Measurements from ENCODE around the gene NAP1L1. TPM values are rescaled to one million over a fixed set of nuclear protein-coding genes. Genes with fewer than 3 reads are reported as not detected.

The NAP1L1 gene
- total RNA-seq, 1 donor from 2014 or later = 552 TPM

DNA sequence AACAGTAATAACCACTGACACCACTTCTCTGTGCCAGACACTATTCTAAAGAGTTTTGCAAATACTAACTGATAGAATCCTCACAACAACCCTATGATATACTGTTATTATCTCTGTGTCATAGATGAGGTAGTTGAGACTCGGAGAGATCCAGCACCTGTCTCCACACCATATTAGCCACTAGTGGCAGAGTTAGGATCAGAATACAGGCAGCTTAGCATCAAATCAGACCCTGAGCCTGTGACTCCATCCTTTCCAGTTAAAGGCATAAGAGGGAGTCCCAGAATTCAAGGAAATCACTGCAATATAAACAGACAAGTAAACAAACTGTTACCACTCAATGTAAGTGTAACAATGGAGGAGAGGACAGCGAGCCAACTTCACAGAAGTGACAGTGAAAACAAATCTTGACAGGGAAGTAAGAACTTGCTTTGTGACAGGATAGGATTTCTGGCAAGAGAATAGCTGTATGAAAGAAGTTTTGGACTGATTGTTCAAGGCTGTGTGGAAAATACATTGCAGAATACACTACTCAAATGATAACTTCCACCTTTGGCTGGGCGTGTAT is 11.7 kb upstream of the NAP1L1 start:
- Mint-ChIP-seq H3K27ac (ENCODE audit: unreplicated experiment) (no peak overlapping the region), H3K4me1 (ENCODE audit: unreplicated experiment) (no peaks in the 10 kb centered on the region), H3K9me3 (ENCODE audit: unreplicated experiment) (no peaks in the 10 kb centered on the region), H3K36me3 (ENCODE audit: unreplicated experiment) (no peaks in the 10 kb centered on the region), H3K27me3 (ENCODE audit: unreplicated experiment) (no peaks in the 10 kb centered on the region), H3K4me3 (ENCODE audit: unreplicated experiment) (no peak overlapping the region)
- DNase-seq (ENCODE audit: extremely low spot score, unreplicated experiment) = no peak
- TF ChIP-seq, protein P1, sequence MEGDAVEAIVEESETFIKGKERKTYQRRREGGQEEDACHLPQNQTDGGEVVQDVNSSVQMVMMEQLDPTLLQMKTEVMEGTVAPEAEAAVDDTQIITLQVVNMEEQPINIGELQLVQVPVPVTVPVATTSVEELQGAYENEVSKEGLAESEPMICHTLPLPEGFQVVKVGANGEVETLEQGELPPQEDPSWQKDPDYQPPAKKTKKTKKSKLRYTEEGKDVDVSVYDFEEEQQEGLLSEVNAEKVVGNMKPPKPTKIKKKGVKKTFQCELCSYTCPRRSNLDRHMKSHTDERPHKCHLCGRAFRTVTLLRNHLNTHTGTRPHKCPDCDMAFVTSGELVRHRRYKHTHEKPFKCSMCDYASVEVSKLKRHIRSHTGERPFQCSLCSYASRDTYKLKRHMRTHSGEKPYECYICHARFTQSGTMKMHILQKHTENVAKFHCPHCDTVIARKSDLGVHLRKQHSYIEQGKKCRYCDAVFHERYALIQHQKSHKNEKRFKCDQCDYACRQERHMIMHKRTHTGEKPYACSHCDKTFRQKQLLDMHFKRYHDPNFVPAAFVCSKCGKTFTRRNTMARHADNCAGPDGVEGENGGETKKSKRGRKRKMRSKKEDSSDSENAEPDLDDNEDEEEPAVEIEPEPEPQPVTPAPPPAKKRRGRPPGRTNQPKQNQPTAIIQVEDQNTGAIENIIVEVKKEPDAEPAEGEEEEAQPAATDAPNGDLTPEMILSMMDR (IDR thresholded peaks at IDR 0.05) = no peak

DNA sequence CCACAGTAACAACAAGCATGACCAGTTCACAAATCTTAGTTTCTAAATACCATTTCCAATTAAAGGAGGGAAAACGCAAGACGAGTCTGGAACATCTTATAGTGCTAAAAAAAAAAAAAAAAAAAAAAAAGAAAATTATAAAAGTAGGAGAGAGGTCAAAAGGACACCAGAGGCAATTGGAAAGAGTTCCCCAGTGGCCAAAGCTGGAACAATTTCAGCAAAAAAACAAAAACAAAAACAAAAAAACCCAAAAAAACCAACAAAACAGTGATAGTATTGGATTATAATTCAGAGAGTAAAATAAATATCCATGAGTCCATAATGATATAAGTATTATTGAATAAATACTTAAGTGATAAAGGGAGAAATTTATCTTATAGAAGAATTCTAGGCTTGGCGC is 10.3 kb upstream of the NAP1L1 start:
- TF ChIP-seq, protein P1 (IDR thresholded peaks at IDR 0.05) = no peak
- no peaks in the 10 kb centered on the region for H3K36me3 Mint-ChIP-seq (ENCODE audit: unreplicated experiment)
- DNase-seq (ENCODE audit: extremely low spot score, unreplicated experiment) = no peak
- H3K4me1 Mint-ChIP-seq (ENCODE audit: unreplicated experiment) = no peaks in the 10 kb centered on the region
- no peaks in the 10 kb centered on the region for H3K9me3 Mint-ChIP-seq (ENCODE audit: unreplicated experiment)
- no peaks in the 10 kb centered on the region for H3K27me3 Mint-ChIP-seq (ENCODE audit: unreplicated experiment)
- H3K4me3 Mint-ChIP-seq (ENCODE audit: unreplicated experiment) = no peak overlapping the region
- no peak overlapping the region for H3K27ac Mint-ChIP-seq (ENCODE audit: unreplicated experiment)

- no peak for DNase-seq (ENCODE audit: extremely low spot score, unreplicated experiment)
- Mint-ChIP-seq H3K27ac (ENCODE audit: unreplicated experiment) (no peak overlapping the region), H3K27me3 (ENCODE audit: unreplicated experiment) (no peaks in the 10 kb centered on the region), H3K4me1 (ENCODE audit: unreplicated experiment) (peaks cover 2% of the 10 kb centered on the region), H3K4me3 (ENCODE audit: unreplicated experiment) (no peak overlapping the region), H3K9me3 (ENCODE audit: unreplicated experiment) (no peaks in the 10 kb centered on the region), H3K36me3 (ENCODE audit: unreplicated experiment) (no peaks in the 10 kb centered on the region)
- TF ChIP-seq, protein P1 (IDR thresholded peaks at IDR 0.05) = no peak
Measured at GRCh38 chr12:76091246-76091754, 6.8 kb upstream of the NAP1L1 start.

GRCh38 chr12:76085520-76085868 is 1.0 kb upstream of the NAP1L1 start:
- no peak for DNase-seq (ENCODE audit: extremely low spot score, unreplicated experiment)
- Mint-ChIP-seq H3K4me3 (ENCODE audit: unreplicated experiment) (peak overlapping the region; percentile 91), H3K4me1 (ENCODE audit: unreplicated experiment) (peaks cover 37% of the 10 kb centered on the region), H3K9me3 (ENCODE audit: unreplicated experiment) (no peaks in the 10 kb centered on the region), H3K36me3 (ENCODE audit: unreplicated experiment) (peaks cover 2% of the 10 kb centered on the region), H3K27me3 (ENCODE audit: unreplicated experiment) (no peaks in the 10 kb centered on the region), H3K27ac (ENCODE audit: unreplicated experiment) (peak overlapping the region; percentile 98)
- TF ChIP-seq, protein P1 (IDR thresholded peaks at IDR 0.05) = no peak

DNA sequence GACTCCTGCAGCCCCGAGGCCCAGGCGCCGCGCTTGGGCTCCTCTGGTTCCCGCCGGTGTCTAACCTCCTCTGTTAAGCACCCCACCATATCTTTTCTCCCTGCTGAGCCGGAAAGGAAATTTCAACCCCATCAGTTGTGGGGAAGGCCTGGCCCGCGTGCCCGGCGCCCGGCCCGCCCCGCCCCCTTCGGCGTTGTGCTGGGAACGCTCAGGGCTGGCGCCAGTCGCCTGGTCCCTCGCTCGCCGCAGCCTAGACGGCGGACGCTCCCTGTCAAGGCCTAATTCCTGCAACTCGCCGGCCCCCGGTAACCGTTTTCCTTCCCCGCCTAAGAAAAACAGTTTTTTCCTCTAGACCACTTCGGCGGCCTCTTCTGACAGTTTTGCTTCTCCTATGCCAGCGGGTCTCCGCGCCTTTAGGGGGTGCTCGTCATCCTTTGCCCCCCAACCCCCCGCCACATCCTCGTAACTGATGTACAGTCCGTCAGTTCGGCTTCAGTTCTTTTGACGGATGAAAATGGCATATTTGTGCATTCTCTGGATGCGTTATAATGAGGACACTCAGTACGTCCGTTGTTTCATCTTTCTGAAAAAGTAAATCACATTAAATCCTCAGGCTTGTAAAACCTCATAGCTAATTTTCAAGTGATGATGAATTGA is 506 bp upstream of the NAP1L1 start:
- Mint-ChIP-seq H3K27ac (ENCODE audit: unreplicated experiment) (peak overlapping the region; percentile 98), H3K9me3 (ENCODE audit: unreplicated experiment) (no peaks in the 10 kb centered on the region), H3K36me3 (ENCODE audit: unreplicated experiment) (peaks cover 3% of the 10 kb centered on the region), H3K4me3 (ENCODE audit: unreplicated experiment) (peak overlapping the region; percentile 91), H3K27me3 (ENCODE audit: unreplicated experiment) (no peaks in the 10 kb centered on the region), H3K4me1 (ENCODE audit: unreplicated experiment) (peaks cover 39% of the 10 kb centered on the region)
- TF ChIP-seq, protein P1 (IDR thresholded peaks at IDR 0.05) = peak; percentile 50
- no peak for DNase-seq (ENCODE audit: extremely low spot score, unreplicated experiment)

All from osteocyte (in vitro differentiated cells).